HG03439 (cell line): ENCODE data around the gene DMRTC2.
A peak's percentile ranks its signal among the peaks of the same experiment; 100 is the strongest.
"Not testable (repeated sequence)": the region's sequence is repeated elsewhere in the genome, so short reads cannot be mapped to it uniquely, and the experiment has no call there.

Experiments
- ATAC-seq: cut with Tn5 transposase; IDR thresholded peaks from one replicate; pipeline ENCODE4 v1.9.1; 2021; ENCODE audit warnings: mild to moderate bottlenecking, moderate library complexity; ENCODE audit not compliant: unreplicated experiment

Gene DMRTC2

GRCh38 chr19:41869374-41869955 lies 24.6 kb downstream of the DMRTC2 start:
- ATAC-seq: no peak

- no peak for ATAC-seq
Observed at GRCh38 chr19:41870401-41870873, 25.6 kb downstream of the DMRTC2 start.

- peak; percentile 47 for ATAC-seq
Observed at GRCh38 chr19:41871573-41872383, 26.9 kb downstream of the DMRTC2 start.

GRCh38 chr19:41872384-41872774 lies 27.5 kb downstream of the DMRTC2 start:
- ATAC-seq: no peak

- no peak for ATAC-seq
Observed at GRCh38 chr19:41872775-41873647, 28.2 kb downstream of the DMRTC2 start.

GRCh38 chr19:41875973-41876372 lies 31.1 kb downstream of the DMRTC2 start:
- not testable (repeated sequence) for ATAC-seq

- peak; percentile 56 for ATAC-seq
Observed at GRCh38 chr19:41876847-41877832, 32.3 kb downstream of the DMRTC2 start, which contains the start of gene CD79A. Gene CD79A (plus strand): TSS chr19:41877279. CDS start chr19:41877305, 26 bp downstream.

- no peak for ATAC-seq
Observed at GRCh38 chr19:41877916-41878905, 33.4 kb downstream of the DMRTC2 start.

- no peak for ATAC-seq
Observed at GRCh38 chr19:41879080-41879479, 34.2 kb downstream of the DMRTC2 start.

- no peak for ATAC-seq
Observed at GRCh38 chr19:41879670-41880328, 35.0 kb downstream of the DMRTC2 start.

- no peak for ATAC-seq
Observed at GRCh38 chr19:41880329-41880708, 35.5 kb downstream of the DMRTC2 start.

GRCh38 chr19:41882568-41883462 lies 38.0 kb downstream of the DMRTC2 start, which contains the start of gene ARHGEF1:
Gene ARHGEF1 (plus strand): TSS chr19:41883184. CDS start chr19:41888083, 4,899 bp downstream.
- no peak for ATAC-seq

- ATAC-seq: no peak
Observed at GRCh38 chr19:41883463-41883820, 38.6 kb downstream of the DMRTC2 start.

- ATAC-seq: peak; percentile 75
Observed at GRCh38 chr19:41883821-41884733, 39.2 kb downstream of the DMRTC2 start.

- no peak for ATAC-seq
Observed at GRCh38 chr19:41886761-41887710, 42.2 kb downstream of the DMRTC2 start.
